OCI-LY3 (cell line): ENCODE data around the gene FAM118B.
"Not testable (repeated sequence)": the region's sequence is repeated elsewhere in the genome, so short reads cannot be mapped to it uniquely, and the experiment has no call there.

Experiments
- H2AFZ ChIP-seq: fragments of 200-600, 300-600 bp; shearing (Covaris generic); 2 replicates; pipeline ENCODE4 v1.6.0; 2014; ENCODE audit warnings: antibody characterized with exemption, low read depth, low read length
- H3K27ac ChIP-seq: fragments of 200-600, 300-600 bp; sonication (generic); 2 replicates; pipeline ENCODE4 v1.5.1; 2014; ENCODE audit warnings: mild to moderate bottlenecking, low read length, moderate library complexity, mixed read lengths
- H3K27me3 ChIP-seq: fragments of 200-600, 300-600 bp; sonication (generic); 2 replicates; pipeline ENCODE4 v1.6.1; 2014; ENCODE audit warnings: low read depth, low read length, mixed read lengths
- H3K36me3 ChIP-seq: fragments of 200-600, 300-600 bp; sonication (generic); replicated peaks from 2 replicates; pipeline ENCODE3; 2014; ENCODE audit warnings: low read depth, low read length, mixed read lengths
- H3K4me1 ChIP-seq: fragments of 300-600, 200-600 bp; sonication (generic); 2 replicates; pipeline ENCODE4 v1.6.1; 2014; ENCODE audit warnings: low read length, mixed read lengths
- H3K4me2 ChIP-seq: fragments of 200-600, 300-600 bp; sonication (generic); 2 replicates; pipeline ENCODE4 v1.6.1; 2014; ENCODE audit warnings: low read length, mixed read lengths
- H3K4me3 ChIP-seq: fragments of 300-600, 200-600 bp; sonication (generic); 2 replicates; pipeline ENCODE4 v1.5.1; 2014; ENCODE audit warnings: antibody characterized with exemption, mild to moderate bottlenecking, low read length, moderate library complexity
- H3K79me2 ChIP-seq: fragments of 300-600, 200-600 bp; shearing (Covaris generic); 2 replicates; pipeline ENCODE4 v1.6.1; 2014; ENCODE audit warnings: mild to moderate bottlenecking, low read length, mixed read lengths
- H3K9ac ChIP-seq: fragments of 300-600, 200-600 bp; shearing (Covaris generic); 2 replicates; pipeline ENCODE4 v1.6.0; 2014; ENCODE audit warnings: mild to moderate bottlenecking, low read length, moderate library complexity
- H3K9me3 ChIP-seq: fragments of 200-600, 300-600 bp; shearing (Covaris generic); 2 replicates; pipeline ENCODE4 v1.6.1; 2014; ENCODE audit warnings: low read length, mixed read lengths; ENCODE audit not compliant: insufficient read depth
- H4K20me1 ChIP-seq: fragments of 200-600, 300-600 bp; sonication (generic); 2 replicates; pipeline ENCODE4 v1.6.1; 2016; ENCODE audit warnings: low read length, mixed read lengths; ENCODE audit not compliant: insufficient read depth
- EZH2phosphoT487 ChIP-seq: fragments of 200-600 bp; shearing (Covaris generic); IDR thresholded peaks from 2 replicates; pipeline ENCODE4 v1.6.1; 2018; ENCODE audit warnings: antibody characterized with exemption, mixed run types, low read depth
- TF ChIP-seq, protein P1 (sequence below): fragments of 200-600, 300-600 bp; sonication (generic); IDR thresholded peaks from 2 replicates; pipeline ENCODE4 v1.5.1; 2014; ENCODE audit warnings: antibody characterized with exemption, low read length, low read depth

FAM118B gene

DNA sequence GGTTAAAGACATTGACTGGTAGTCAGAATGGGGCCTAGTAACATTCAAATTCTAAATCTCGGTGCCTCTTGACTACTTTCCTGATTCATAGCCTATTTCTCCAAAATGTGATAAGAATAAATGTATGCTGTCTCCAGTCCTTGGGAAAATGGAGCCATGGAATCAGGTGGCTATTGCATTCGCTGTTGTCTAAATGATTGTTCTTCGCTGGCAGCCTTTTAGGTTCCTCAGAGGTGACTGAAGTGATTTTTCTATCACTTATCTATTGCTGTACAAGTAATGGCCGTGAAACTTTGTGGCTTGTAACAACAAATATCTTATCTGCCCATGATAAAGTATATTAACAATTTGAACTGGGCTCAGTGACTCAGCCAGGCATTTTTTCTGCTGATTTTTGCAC is 41.7 kb downstream of the FAM118B start:
- H3K4me3 ChIP-seq, result no peak overlapping the region
- H3K36me3 ChIP-seq, result peaks cover 6% of the 10 kb centered on the region
- no peaks in the 10 kb centered on the region for H3K79me2 ChIP-seq
- TF ChIP-seq EZH2phosphoT487, result no peak
- TF ChIP-seq, protein P1, sequence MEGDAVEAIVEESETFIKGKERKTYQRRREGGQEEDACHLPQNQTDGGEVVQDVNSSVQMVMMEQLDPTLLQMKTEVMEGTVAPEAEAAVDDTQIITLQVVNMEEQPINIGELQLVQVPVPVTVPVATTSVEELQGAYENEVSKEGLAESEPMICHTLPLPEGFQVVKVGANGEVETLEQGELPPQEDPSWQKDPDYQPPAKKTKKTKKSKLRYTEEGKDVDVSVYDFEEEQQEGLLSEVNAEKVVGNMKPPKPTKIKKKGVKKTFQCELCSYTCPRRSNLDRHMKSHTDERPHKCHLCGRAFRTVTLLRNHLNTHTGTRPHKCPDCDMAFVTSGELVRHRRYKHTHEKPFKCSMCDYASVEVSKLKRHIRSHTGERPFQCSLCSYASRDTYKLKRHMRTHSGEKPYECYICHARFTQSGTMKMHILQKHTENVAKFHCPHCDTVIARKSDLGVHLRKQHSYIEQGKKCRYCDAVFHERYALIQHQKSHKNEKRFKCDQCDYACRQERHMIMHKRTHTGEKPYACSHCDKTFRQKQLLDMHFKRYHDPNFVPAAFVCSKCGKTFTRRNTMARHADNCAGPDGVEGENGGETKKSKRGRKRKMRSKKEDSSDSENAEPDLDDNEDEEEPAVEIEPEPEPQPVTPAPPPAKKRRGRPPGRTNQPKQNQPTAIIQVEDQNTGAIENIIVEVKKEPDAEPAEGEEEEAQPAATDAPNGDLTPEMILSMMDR, result no peak
- H3K4me2 ChIP-seq, result no peak overlapping the region
- no peaks in the 10 kb centered on the region for H3K27me3 ChIP-seq
- no peak overlapping the region for H2AFZ ChIP-seq
- no peak overlapping the region for H3K27ac ChIP-seq
- H3K9ac ChIP-seq, result no peak overlapping the region
- no peaks in the 10 kb centered on the region for H4K20me1 ChIP-seq
- no peaks in the 10 kb centered on the region for H3K4me1 ChIP-seq
- H3K9me3 ChIP-seq, result no peaks in the 10 kb centered on the region

DNA sequence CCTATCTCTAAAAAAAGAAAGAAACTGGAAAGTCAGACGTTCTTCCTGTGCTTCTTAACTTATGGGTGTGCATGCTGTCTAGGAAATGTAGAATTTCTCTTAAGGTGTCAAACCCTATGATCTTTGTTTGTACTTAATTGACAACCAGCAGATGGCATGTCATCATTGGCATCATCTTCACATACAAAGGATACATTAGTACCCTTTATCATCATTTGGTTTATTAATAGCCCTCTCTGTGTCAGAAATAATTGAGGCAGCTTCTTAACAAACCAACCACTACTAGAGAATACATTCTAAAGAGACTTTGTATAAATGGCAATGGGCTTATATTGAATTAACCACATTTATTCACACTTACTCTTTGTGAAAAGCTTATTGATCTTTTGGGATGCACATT is 43.2 kb downstream of the FAM118B start:
- Histone ChIP-seq H3K79me2 (no peaks in the 10 kb centered on the region), H3K27me3 (no peaks in the 10 kb centered on the region), H3K9me3 (no peaks in the 10 kb centered on the region), H4K20me1 (no peaks in the 10 kb centered on the region), H3K9ac (no peak overlapping the region), H3K4me2 (no peak overlapping the region), H3K36me3 (peaks cover 11% of the 10 kb centered on the region), H3K4me1 (no peaks in the 10 kb centered on the region), H3K27ac (no peak overlapping the region), H3K4me3 (no peak overlapping the region), H2AFZ (no peak overlapping the region)
- TF ChIP-seq, protein P1, result no peak
- no peak for TF ChIP-seq EZH2phosphoT487

DNA sequence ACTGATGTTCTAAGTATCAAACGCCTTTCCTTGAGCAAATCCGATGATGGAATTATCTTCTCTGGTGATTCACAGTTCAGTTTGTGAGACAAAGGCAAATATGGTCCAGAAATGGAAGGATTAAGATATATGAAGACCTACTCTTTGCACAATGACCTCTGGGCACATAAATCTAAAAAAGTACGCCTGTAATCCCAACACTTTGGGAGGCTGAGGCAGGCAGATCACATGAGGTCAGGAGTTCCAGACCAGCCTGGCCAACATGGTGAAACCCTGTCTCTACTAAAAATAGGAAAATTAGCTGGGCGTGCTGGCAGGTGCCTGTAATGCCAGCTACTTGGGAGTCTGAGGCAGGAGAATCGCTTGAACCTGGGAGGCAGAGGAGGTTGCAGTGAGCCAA is 43.9 kb downstream of the FAM118B start:
- H4K20me1 ChIP-seq, H2AFZ ChIP-seq, H3K4me2 ChIP-seq, H3K79me2 ChIP-seq, H3K4me3 ChIP-seq, H3K4me1 ChIP-seq, H3K9me3 ChIP-seq, H3K9ac ChIP-seq, H3K27me3 ChIP-seq, H3K27ac ChIP-seq: not testable (repeated sequence)
- H3K36me3 ChIP-seq, result peaks cover 14% of the 10 kb centered on the region

DNA sequence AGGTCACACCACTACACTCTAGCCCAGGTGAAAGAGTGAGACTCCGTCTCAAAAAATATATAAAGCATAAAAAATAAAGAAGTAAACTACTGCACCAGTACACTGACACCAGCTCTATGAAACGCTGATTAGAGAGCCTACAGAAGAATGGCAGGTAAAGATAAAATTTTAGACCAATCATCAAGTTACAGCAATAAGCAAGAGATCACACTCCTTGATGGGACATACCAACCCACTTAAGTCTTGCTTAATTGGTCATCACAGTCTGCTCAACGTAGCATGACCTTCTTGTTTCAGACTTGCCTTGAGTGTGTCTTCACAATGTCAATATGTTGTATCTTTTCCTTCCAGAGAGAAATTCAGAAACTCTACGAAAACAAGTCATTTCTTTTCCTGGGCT is 44.6 kb downstream of the FAM118B start:
- no peak for TF ChIP-seq EZH2phosphoT487
- TF ChIP-seq, protein P1, result no peak
- Histone ChIP-seq H3K27me3 (no peaks in the 10 kb centered on the region), H3K9ac (no peak overlapping the region), H4K20me1 (no peaks in the 10 kb centered on the region), H3K4me3 (no peak overlapping the region), H3K36me3 (peaks cover 21% of the 10 kb centered on the region), H3K79me2 (no peaks in the 10 kb centered on the region), H2AFZ (no peak overlapping the region), H3K27ac (no peak overlapping the region), H3K4me1 (no peaks in the 10 kb centered on the region), H3K9me3 (no peaks in the 10 kb centered on the region), H3K4me2 (no peak overlapping the region)

DNA sequence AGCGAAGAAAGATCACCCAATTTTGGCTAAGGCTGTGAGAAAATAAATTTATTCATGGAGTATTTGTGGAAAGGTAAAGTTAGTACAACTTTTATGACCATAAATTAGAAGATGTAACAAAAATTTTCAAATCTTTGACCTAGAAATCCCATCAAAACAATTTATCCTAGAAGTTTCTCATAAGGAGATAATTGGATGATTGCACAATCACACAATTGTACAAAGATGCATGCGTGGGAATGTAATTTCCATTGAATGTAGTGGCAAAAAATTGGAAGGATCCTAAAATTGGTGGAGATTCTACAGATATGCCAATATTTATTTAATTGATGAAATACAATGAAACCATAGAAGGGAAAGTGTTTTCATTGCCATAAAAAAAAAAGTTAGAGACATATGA is 45.6 kb downstream of the FAM118B start:
- H3K9ac ChIP-seq, result no peak overlapping the region
- H4K20me1 ChIP-seq, result no peaks in the 10 kb centered on the region
- no peak overlapping the region for H3K4me2 ChIP-seq
- no peaks in the 10 kb centered on the region for H3K79me2 ChIP-seq
- H2AFZ ChIP-seq, result no peak overlapping the region
- H3K4me1 ChIP-seq, result no peaks in the 10 kb centered on the region
- H3K27ac ChIP-seq, result no peak overlapping the region
- H3K9me3 ChIP-seq, result no peaks in the 10 kb centered on the region
- H3K36me3 ChIP-seq, result peaks cover 26% of the 10 kb centered on the region
- no peak overlapping the region for H3K4me3 ChIP-seq
- H3K27me3 ChIP-seq, result no peaks in the 10 kb centered on the region
- TF ChIP-seq, protein P1, result no peak
- no peak for TF ChIP-seq EZH2phosphoT487
